Endothelial cell of umbilical vein (primary cell): ENCODE measurements around the gene ABI3BP. TPM values are rescaled to one million over a fixed set of nuclear protein-coding genes. Genes with fewer than 3 reads are reported as not detected.

ENCODE experiments used
- BruUV-seq: library from RNA; stranded (reverse); fragments of 400-500 nt; replicated peaks from 2 replicates; lab custom pipeline; 2021; lab: Mats Ljungman, UMichigan
- CTCF ChIA-PET: fragments of 300-600, 350-600 bp; sonication (Branson Sonifier 250); formaldehyde crosslinking; loops from one replicate; lab custom pipeline; 2021; ENCODE audit warnings: antibody characterized with exemption, inconsistent platforms; lab: Charles Lee
- POLR2A ChIA-PET: fragments of 300-600, 350-600 bp; sonication (Branson Sonifier 250); formaldehyde crosslinking; loops from one replicate; lab custom pipeline; 2021; ENCODE audit warnings: antibody characterized with exemption, inconsistent platforms; lab: Charles Lee
- DNase-seq: peaks from one replicate; pipeline ENCODE4 v3.0.0-alpha.2; 2011; ENCODE audit warnings: low read depth, low spot score
- FAIRE-seq: peaks from 2 replicates; lab custom pipeline; 2011; peaks lifted over from hg19 to GRCh38; lab: Jason Lieb, UNC
- H2AFZ ChIP-seq: 2 replicates; pipeline ENCODE4 v1.6.0; 2012; ENCODE audit warnings: low read depth, low read length, control low read depth, inconsistent platforms
- H3K27ac ChIP-seq: 2 replicates; pipeline ENCODE4 v1.5.1; 2011; ENCODE audit warnings: low read depth, mild to moderate bottlenecking, control low read depth, low read length, moderate library complexity; ENCODE audit not compliant: insufficient read depth
- H3K27me3 ChIP-seq, 2 experiments: 2 replicates each; pipeline versions ENCODE4 v1.6.0 to v1.6.1; 2011; ENCODE audit warnings: low read length in 2 of 2, mixed read lengths in 1 of 2; ENCODE audit not compliant: control insufficient read depth in 2 of 2, insufficient read depth in 2 of 2
- H3K36me3 ChIP-seq, 2 experiments: 2 replicates in 1 of 2; 3 replicates in 1 of 2; pipeline ENCODE4 v1.5.1; 2011; ENCODE audit warnings: low read length in 2 of 2, mild to moderate bottlenecking in 1 of 2, moderate library complexity in 1 of 2; ENCODE audit not compliant: control insufficient read depth in 2 of 2, insufficient read depth in 2 of 2; ENCODE audit errors: extremely low read depth in 1 of 2
- H3K4me1 ChIP-seq: 3 replicates; pipeline ENCODE4 v1.5.1; 2011; ENCODE audit warnings: mild to moderate bottlenecking, low read length; ENCODE audit not compliant: control insufficient read depth, insufficient read depth; ENCODE audit errors: extremely low read depth
- H3K4me2 ChIP-seq: 2 replicates; pipeline ENCODE4 v1.6.1; 2011; ENCODE audit warnings: low read length, control low read depth, mixed read lengths; ENCODE audit not compliant: insufficient read depth
- H3K4me3 ChIP-seq, 3 experiments: fragments of 200-600 bp in 1 of 3; sonication (generic), shearing (Covaris generic) in 1 of 3; replicated peaks in 1 of 3; 2 replicates each; pipeline ENCODE4 v1.5.1; 2011 to 2016; ENCODE audit warnings: control low read depth in 3 of 3, low read length in 3 of 3, mild to moderate bottlenecking in 2 of 3, inconsistent platforms in 1 of 3, low read depth in 1 of 3, moderate library complexity in 1 of 3; ENCODE audit not compliant: insufficient read depth in 1 of 3
- H3K79me2 ChIP-seq: 2 replicates; pipeline ENCODE4 v1.6.0; 2012; ENCODE audit warnings: low read length, inconsistent platforms; ENCODE audit not compliant: control insufficient read depth, insufficient read depth
- H3K9ac ChIP-seq: replicated peaks from 2 replicates; pipeline ENCODE3; 2011; ENCODE audit warnings: low read length, control low read depth; ENCODE audit not compliant: insufficient read depth; ENCODE audit errors: extremely low read depth
- H3K9me1 ChIP-seq: replicated peaks from 3 replicates; pipeline ENCODE4 v1.6.0; 2011; ENCODE audit warnings: mild to moderate bottlenecking, low read length; ENCODE audit not compliant: control insufficient read depth, insufficient read depth; ENCODE audit errors: extremely low read depth
- H3K9me3 ChIP-seq: replicated peaks from 2 replicates; pipeline ENCODE4 v1.5.1; 2012; ENCODE audit warnings: low read length, inconsistent platforms; ENCODE audit not compliant: control insufficient read depth, insufficient read depth
- H4K20me1 ChIP-seq: replicated peaks from 2 replicates; pipeline ENCODE3; 2011; ENCODE audit warnings: mild to moderate bottlenecking, low read length; ENCODE audit not compliant: control insufficient read depth, insufficient read depth; ENCODE audit errors: extremely low read depth
- CTCF ChIP-seq, 2 donors: IDR thresholded peaks; 1 replicate in 1 of 2; 2 replicates in 1 of 2; pipeline ENCODE4 v1.5.1; 2011; ENCODE audit warnings: low read length in 2 of 2, mild to moderate bottlenecking in 2 of 2, moderate library complexity in 2 of 2, control low read depth in 1 of 2, inconsistent platforms in 1 of 2, low read depth in 1 of 2; ENCODE audit not compliant: insufficient read depth in 1 of 2; ENCODE audit errors: extremely low read depth in 1 of 2
- EZH2 ChIP-seq: IDR thresholded peaks from 2 replicates; pipeline ENCODE4 v1.6.1; 2012; ENCODE audit warnings: borderline replicate concordance, low read depth, mild to moderate bottlenecking, moderate library complexity, low read length, inconsistent platforms; ENCODE audit not compliant: severe bottlenecking
- FOS ChIP-seq: IDR thresholded peaks from 2 replicates; pipeline ENCODE4 v1.6.1; 2011; ENCODE audit warnings: mild to moderate bottlenecking, low read length, moderate library complexity, borderline replicate concordance; ENCODE audit not compliant: insufficient read depth
- GATA2 ChIP-seq: IDR thresholded peaks from 2 replicates; pipeline ENCODE4 v1.7.0; 2011; ENCODE audit warnings: low read depth, mild to moderate bottlenecking, moderate library complexity, mixed read lengths, low read length; ENCODE audit not compliant: insufficient read length, insufficient read depth
- JUN ChIP-seq: IDR thresholded peaks from 2 replicates; pipeline ENCODE4 v1.6.1; 2011; ENCODE audit warnings: borderline replicate concordance, low read depth; ENCODE audit not compliant: insufficient read length, insufficient read depth
- MAX ChIP-seq: IDR thresholded peaks from 2 replicates; pipeline ENCODE4 v1.6.1; 2011; ENCODE audit not compliant: insufficient read depth, insufficient read length
- MYC ChIP-seq: IDR thresholded peaks from one replicate; pipeline ENCODE4 v1.6.1; 2011; ENCODE audit warnings: mild to moderate bottlenecking, low read depth, low read length
- POLR2A ChIP-seq: IDR thresholded peaks from 2 replicates; pipeline ENCODE4 v1.6.1; 2012; ENCODE audit warnings: low read depth, mild to moderate bottlenecking, control low read depth, low read length
- POLR2AphosphoS5 ChIP-seq: IDR thresholded peaks from 2 replicates; pipeline ENCODE4 v1.6.1; 2012; ENCODE audit warnings: low read depth, mild to moderate bottlenecking, control low read depth, low read length, moderate library complexity; ENCODE audit not compliant: insufficient read depth
- dilution Hi-C: fragments of 300-500 bp; cut with MboI; formaldehyde crosslinking; loops from one replicate; pipeline ENCODE4 v1.15.0; 2019; ENCODE audit warnings: low sequenced_read_pairs; ENCODE audit not compliant: extremely low pct_ligation_motif_present
- intact Hi-C: fragments of 100-400 bp; cut with micrococcal nuclease; formaldehyde crosslinking; loops from one replicate; pipeline ENCODE4 v1.10.0; 2022
- polyA plus RNA-seq, 4 experiments: library from polyadenylated mRNA; depleted of rRNA in 3 of 4; stranded (reverse) in 3 of 4; unstranded in 1 of 4; fragments of >200 nt; gene quantifications; 2 replicates each; pipeline versions ENCODE4 v1.2.1 to v1.2.3, GENCODE V29; 2011 to 2012; ENCODE audit warnings: missing spikeins in 1 of 4
- total RNA-seq: library from RNA; stranded (reverse); gene quantifications from 2 replicates; pipeline ENCODE4 v1.2.3, GENCODE V29; 2021

The ABI3BP gene
- total and polyA plus RNA-seq, 2 donors (not counting 3 experiments of a cell fraction or from before 2014, with no cell fraction given) = 78.1 to 106 TPM

GRCh38 chr3:100804631-100805030, 188.6 kb downstream of the ABI3BP start:
- ChIA-PET CTCF (interaction anchor here (1.6 kb wide), 1 partner anchor 391 kb away, joined by 3 read pairs; no protein-coding TSS in a partner anchor), POLR2A (no interaction called here)
- Histone ChIP-seq H2AFZ (no peak overlapping the region), H3K27ac (no peak overlapping the region), H3K9me1 (no peaks in the 10 kb centered on the region), H3K4me3 (no peak overlapping the region), H3K9ac (no peak overlapping the region), H3K27me3 (no peaks in the 10 kb centered on the region), H4K20me1 (no peaks in the 10 kb centered on the region), H3K36me3 (no peaks in the 10 kb centered on the region), H3K4me2 (no peak overlapping the region), H3K9me3 (no peaks in the 10 kb centered on the region), H3K4me1 (no peaks in the 10 kb centered on the region), H3K79me2 (no peaks in the 10 kb centered on the region)
- TF ChIP-seq POLR2AphosphoS5 (no peak), GATA2 (no peak), CTCF (IDR thresholded peaks at IDR 0.05; ENCODE audit: extremely low read depth in 1 of 2, insufficient read depth in 1 of 2, low read depth in 1 of 2, low read length in 2 of 2) (no peak), EZH2 (no peak), MYC (no peak), JUN (no peak), FOS (no peak), POLR2A (no peak), MAX (no peak)
- BruUV-seq = no TSS peak
- no peak for DNase-seq
- no peak for FAIRE-seq
- dilution Hi-C loops (no loop called here), intact Hi-C loops (no loop called here)
